Breast epithelium (tissue), 3 donors: ENCODE data around the gene MACROD1.

Source experiments
- CTCF ChIP-seq, 3 donors: fragments of 450-650 bp; IDR thresholded peaks; one replicate each; pipeline ENCODE4 v1.5.1; 2016 to 2017; ENCODE audit warnings: antibody characterized with exemption in 3 of 3, mild to moderate bottlenecking in 3 of 3, moderate library complexity in 3 of 3
- POLR2A ChIP-seq: fragments of 450-650 bp; IDR thresholded peaks from one replicate; pipeline ENCODE4 v1.6.1; 2016; ENCODE audit warnings: antibody characterized with exemption, mild to moderate bottlenecking, moderate library complexity
- POLR2AphosphoS5 ChIP-seq, 3 donors: sonication (generic); formaldehyde crosslinking; IDR thresholded peaks; one replicate each; pipeline ENCODE4 v1.6.1; 2017; ENCODE audit warnings: antibody characterized with exemption in 3 of 3

GRCh38 chr11:63997104-63997700, 168.7 kb downstream of the MACROD1 start:
- TF ChIP-seq CTCF (IDR thresholded peaks at IDR 0.05), result no peak
- no peak for TF ChIP-seq POLR2AphosphoS5 (IDR thresholded peaks at IDR 0.05)
- TF ChIP-seq POLR2A, result no peak
